NCI-H774 (cell line): ENCODE data around the gene FOXO3.

Experiments
- DNase-seq: peaks from one replicate; lab custom pipeline; 2025; lab: John Stamatoyannopoulos, UW

Gene FOXO3

GRCh38 chr6:108576709-108577108, 16.0 kb downstream of the FOXO3 start:
- no peak for DNase-seq

- DNase-seq, result no peak
Measured at GRCh38 chr6:108578166-108578565, 17.4 kb downstream of the FOXO3 start.

- no peak for DNase-seq
Measured at GRCh38 chr6:108578595-108579327, 18.0 kb downstream of the FOXO3 start.

GRCh38 chr6:108579328-108579721, 18.6 kb downstream of the FOXO3 start:
- no peak for DNase-seq

- no peak for DNase-seq
Measured at GRCh38 chr6:108580646-108581045, 19.9 kb downstream of the FOXO3 start.

GRCh38 chr6:108581237-108581931, 20.7 kb downstream of the FOXO3 start:
- no peak for DNase-seq

GRCh38 chr6:108581932-108582475, 21.3 kb downstream of the FOXO3 start:
- DNase-seq, result no peak

GRCh38 chr6:108582618-108583017, 21.9 kb downstream of the FOXO3 start:
- DNase-seq, result no peak

GRCh38 chr6:108584323-108584722, 23.6 kb downstream of the FOXO3 start:
- DNase-seq, result no peak

GRCh38 chr6:108585359-108585758, 24.6 kb downstream of the FOXO3 start:
- DNase-seq, result no peak

- DNase-seq, result no peak
Measured at GRCh38 chr6:108585921-108586536, 25.3 kb downstream of the FOXO3 start.

- DNase-seq, result no peak
Measured at GRCh38 chr6:108587258-108588059, 26.7 kb downstream of the FOXO3 start.

GRCh38 chr6:108588586-108588985, 27.9 kb downstream of the FOXO3 start:
- DNase-seq, result no peak

GRCh38 chr6:108589244-108589791, 28.6 kb downstream of the FOXO3 start:
- peak; percentile 70 for DNase-seq

GRCh38 chr6:108591040-108591816, 30.5 kb downstream of the FOXO3 start:
- DNase-seq, result no peak

- no peak for DNase-seq
Measured at GRCh38 chr6:108592371-108593337, 31.9 kb downstream of the FOXO3 start.

- DNase-seq, result no peak
Measured at GRCh38 chr6:108594151-108594550, 33.4 kb downstream of the FOXO3 start.

GRCh38 chr6:108594640-108595039, 33.9 kb downstream of the FOXO3 start:
- no peak for DNase-seq

- DNase-seq, result no peak
Measured at GRCh38 chr6:108596956-108597355, 36.2 kb downstream of the FOXO3 start.
